Osteoblast (primary cell): ENCODE results near the gene METTL24. TPM values are rescaled to one million over a fixed set of nuclear protein-coding genes. Genes with fewer than 3 reads are reported as not detected.

Experiments
- DNase-seq: peaks from one replicate; pipeline ENCODE4 v3.0.0; 2011; ENCODE audit warnings: low spot score, mixed read lengths; ENCODE audit not compliant: insufficient read length; ENCODE audit errors: missing footprints
- H2AFZ ChIP-seq: 2 replicates; pipeline ENCODE4 v1.6.0; 2011; ENCODE audit warnings: mild to moderate bottlenecking, low read length
- H3K27ac ChIP-seq: 2 replicates; pipeline ENCODE4 v1.5.1; 2011; ENCODE audit warnings: mild to moderate bottlenecking, low read depth, low read length, moderate library complexity
- H3K27me3 ChIP-seq: 2 replicates; pipeline ENCODE4 v1.6.0; 2012; ENCODE audit warnings: mild to moderate bottlenecking, control low read depth, inconsistent platforms, low read length, moderate library complexity; ENCODE audit not compliant: insufficient read depth
- H3K36me3 ChIP-seq: 2 replicates; pipeline ENCODE4 v1.5.1; 2011; ENCODE audit warnings: mild to moderate bottlenecking, low read length, control low read depth, moderate library complexity; ENCODE audit not compliant: insufficient read depth
- H3K4me1 ChIP-seq: 2 replicates; pipeline ENCODE4 v1.5.1; 2011; ENCODE audit warnings: mild to moderate bottlenecking, low read length, control low read depth, moderate library complexity; ENCODE audit not compliant: insufficient read depth
- H3K4me2 ChIP-seq: 2 replicates; pipeline ENCODE4 v1.6.0; 2011; ENCODE audit warnings: mild to moderate bottlenecking, low read length; ENCODE audit not compliant: insufficient read depth
- H3K4me3 ChIP-seq: fragments of 200-600 bp; sonication (generic); 3 replicates; pipeline ENCODE4 v1.5.1; 2012; ENCODE audit warnings: mild to moderate bottlenecking, low read length, inconsistent platforms; ENCODE audit not compliant: insufficient read depth
- H3K79me2 ChIP-seq: 2 replicates; pipeline ENCODE4 v1.6.0; 2012; ENCODE audit warnings: mild to moderate bottlenecking, low read length, control low read depth, inconsistent platforms; ENCODE audit not compliant: insufficient read depth
- H3K9me3 ChIP-seq: 2 replicates; pipeline ENCODE4 v1.5.1; 2011; ENCODE audit warnings: low read depth, low read length, control low read depth
- H4K20me1 ChIP-seq: 2 replicates; pipeline ENCODE4 v1.6.0; 2012; ENCODE audit warnings: mild to moderate bottlenecking, low read length, control low read depth; ENCODE audit not compliant: insufficient read depth
- CTCF ChIP-seq: IDR thresholded peaks from 2 replicates; pipeline ENCODE4 v1.5.1; 2011; ENCODE audit warnings: mild to moderate bottlenecking, low read depth, low read length, moderate library complexity; ENCODE audit errors: extremely low read depth
- total RNA-seq: library from RNA; depleted of rRNA; stranded (reverse); fragments of >200 nt; gene quantifications from 2 replicates; pipeline ENCODE4 v1.2.3, GENCODE V29; 2012

METTL24 gene
- total RNA-seq, 1 donor, result 0.36 TPM

- DNase-seq, result no peak
- H4K20me1 ChIP-seq, result no peaks in the 10 kb centered on the region
- no peaks in the 10 kb centered on the region for H3K27me3 ChIP-seq
- peak overlapping the region; percentile 49 for H3K27ac ChIP-seq
- H2AFZ ChIP-seq, result no peak overlapping the region
- no peak overlapping the region for H3K4me3 ChIP-seq
- no peak for TF ChIP-seq CTCF
- no peaks in the 10 kb centered on the region for H3K79me2 ChIP-seq
- H3K9me3 ChIP-seq, result no peaks in the 10 kb centered on the region
- H3K4me1 ChIP-seq, result peaks cover 7% of the 10 kb centered on the region
- peaks cover 3% of the 10 kb centered on the region for H3K36me3 ChIP-seq
- no peak overlapping the region for H3K4me2 ChIP-seq
These were observed 125.7 kb downstream of the METTL24 start for GRCh38 chr6:110232450-110232849.

GRCh38 chr6:110226261-110226660, 131.9 kb downstream of the METTL24 start:
- TF ChIP-seq CTCF, result no peak
- Histone ChIP-seq H3K4me3 (no peak overlapping the region), H3K27me3 (no peaks in the 10 kb centered on the region), H3K4me2 (no peak overlapping the region), H3K9me3 (no peaks in the 10 kb centered on the region), H3K27ac (no peak overlapping the region), H3K36me3 (peaks cover 8% of the 10 kb centered on the region), H4K20me1 (no peaks in the 10 kb centered on the region), H3K4me1 (no peaks in the 10 kb centered on the region), H2AFZ (no peak overlapping the region), H3K79me2 (no peaks in the 10 kb centered on the region)
- DNase-seq, result no peak

GRCh38 chr6:110221738-110222137, 136.4 kb downstream of the METTL24 start:
- no peak for DNase-seq
- Histone ChIP-seq H4K20me1 (no peaks in the 10 kb centered on the region), H3K27ac (no peak overlapping the region), H3K36me3 (peaks cover 10% of the 10 kb centered on the region), H3K27me3 (no peaks in the 10 kb centered on the region), H3K9me3 (no peaks in the 10 kb centered on the region), H3K79me2 (no peaks in the 10 kb centered on the region), H3K4me2 (no peak overlapping the region), H3K4me1 (peaks cover 10% of the 10 kb centered on the region), H2AFZ (no peak overlapping the region), H3K4me3 (no peak overlapping the region)
- no peak for TF ChIP-seq CTCF

- Histone ChIP-seq H3K27ac (no peak overlapping the region), H3K9me3 (no peaks in the 10 kb centered on the region), H3K4me1 (peaks cover 10% of the 10 kb centered on the region), H4K20me1 (no peaks in the 10 kb centered on the region), H3K36me3 (peaks cover 22% of the 10 kb centered on the region), H3K79me2 (no peaks in the 10 kb centered on the region), H3K4me3 (no peak overlapping the region), H3K4me2 (no peak overlapping the region), H2AFZ (no peak overlapping the region), H3K27me3 (no peaks in the 10 kb centered on the region)
- peak; percentile 48 for DNase-seq
- TF ChIP-seq CTCF, result no peak
These were observed 140.9 kb downstream of the METTL24 start for GRCh38 chr6:110217266-110217665.
